B cell (primary cell): ENCODE data around the gene WFDC8.

Experiments
- EZH2 ChIP-seq: IDR thresholded peaks from 2 replicates; pipeline ENCODE4 v1.6.1; 2012; ENCODE audit warnings: borderline replicate concordance, low read depth, mild to moderate bottlenecking, moderate library complexity, low read length; ENCODE audit not compliant: insufficient read depth, poor library complexity, severe bottlenecking
- TF ChIP-seq, protein P1 (sequence below): fragments of 200-600 bp; IDR thresholded peaks from one replicate; pipeline ENCODE4 v1.8.0; 2022; ENCODE audit warnings: antibody characterized with exemption, mild to moderate bottlenecking

DNA sequence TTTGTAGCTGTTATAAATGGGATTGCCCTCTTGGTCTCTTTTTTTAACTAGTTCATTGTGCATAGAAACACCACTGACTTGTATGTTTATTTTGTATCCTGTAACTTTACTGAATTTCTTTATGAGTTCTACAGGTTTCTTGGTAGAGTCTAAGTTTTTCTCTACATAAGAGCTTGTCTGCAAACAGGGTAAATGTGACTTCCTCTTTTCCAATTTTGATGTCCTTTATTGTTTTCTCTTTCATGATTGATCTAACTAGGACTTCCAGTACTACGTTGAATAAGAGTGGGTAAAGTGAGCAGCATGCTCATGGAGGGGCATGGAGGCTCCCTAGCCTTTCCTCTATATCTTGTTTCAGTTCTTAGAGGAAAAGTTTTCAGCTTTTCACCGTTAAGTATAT is 47.5 kb upstream of the WFDC8 start:
- TF ChIP-seq, protein P1, sequence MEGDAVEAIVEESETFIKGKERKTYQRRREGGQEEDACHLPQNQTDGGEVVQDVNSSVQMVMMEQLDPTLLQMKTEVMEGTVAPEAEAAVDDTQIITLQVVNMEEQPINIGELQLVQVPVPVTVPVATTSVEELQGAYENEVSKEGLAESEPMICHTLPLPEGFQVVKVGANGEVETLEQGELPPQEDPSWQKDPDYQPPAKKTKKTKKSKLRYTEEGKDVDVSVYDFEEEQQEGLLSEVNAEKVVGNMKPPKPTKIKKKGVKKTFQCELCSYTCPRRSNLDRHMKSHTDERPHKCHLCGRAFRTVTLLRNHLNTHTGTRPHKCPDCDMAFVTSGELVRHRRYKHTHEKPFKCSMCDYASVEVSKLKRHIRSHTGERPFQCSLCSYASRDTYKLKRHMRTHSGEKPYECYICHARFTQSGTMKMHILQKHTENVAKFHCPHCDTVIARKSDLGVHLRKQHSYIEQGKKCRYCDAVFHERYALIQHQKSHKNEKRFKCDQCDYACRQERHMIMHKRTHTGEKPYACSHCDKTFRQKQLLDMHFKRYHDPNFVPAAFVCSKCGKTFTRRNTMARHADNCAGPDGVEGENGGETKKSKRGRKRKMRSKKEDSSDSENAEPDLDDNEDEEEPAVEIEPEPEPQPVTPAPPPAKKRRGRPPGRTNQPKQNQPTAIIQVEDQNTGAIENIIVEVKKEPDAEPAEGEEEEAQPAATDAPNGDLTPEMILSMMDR: no peak
- TF ChIP-seq EZH2: no peak
